C4-2B (cell line): Measurements from ENCODE around the gene DENND1A.

Experiments used
- H3K27ac ChIP-seq: fragments of 450-650 bp; 2 replicates; pipeline ENCODE4 v1.5.1; 2017
- CTCF ChIP-seq: fragments of 450-650 bp; conservative IDR thresholded peaks from 2 replicates; pipeline ENCODE4 v1.5.1; 2017; ENCODE audit warnings: mild to moderate bottlenecking
- ZFX ChIP-seq: fragments of 450-650 bp; IDR thresholded peaks from 2 replicates; pipeline ENCODE4 v1.6.1; 2017

DENND1A gene

GRCh38 chr9:123488722-123489321 is 441.1 kb downstream of the DENND1A start:
- no peak overlapping the region for H3K27ac ChIP-seq
- TF ChIP-seq ZFX = no peak
- TF ChIP-seq CTCF = no peak

GRCh38 chr9:123487944-123488548 is 441.9 kb downstream of the DENND1A start:
- H3K27ac ChIP-seq = no peak overlapping the region
- TF ChIP-seq CTCF (no peak), ZFX (no peak)

- TF ChIP-seq CTCF = no peak
- no peak for TF ChIP-seq ZFX
- no peak overlapping the region for H3K27ac ChIP-seq
These were observed 443.5 kb downstream of the DENND1A start for GRCh38 chr9:123486431-123486830.

- TF ChIP-seq ZFX = no peak
- TF ChIP-seq CTCF = no peak
- no peak overlapping the region for H3K27ac ChIP-seq
These were observed 444.7 kb downstream of the DENND1A start for GRCh38 chr9:123485216-123485615.

GRCh38 chr9:123484130-123484529 is 445.8 kb downstream of the DENND1A start:
- H3K27ac ChIP-seq = no peak overlapping the region

GRCh38 chr9:123483191-123483803 is 446.6 kb downstream of the DENND1A start:
- H3K27ac ChIP-seq = no peak overlapping the region
- TF ChIP-seq ZFX (no peak), CTCF (no peak)

More at GRCh38 chr9:123484130-123484529, 445.8 kb downstream of the DENND1A start:
- TF ChIP-seq ZFX (no peak), CTCF (no peak)

- no peak overlapping the region for H3K27ac ChIP-seq
- no peak for TF ChIP-seq CTCF
These were observed 447.5 kb downstream of the DENND1A start for GRCh38 chr9:123482295-123482968.
